Right lobe of liver (tissue), 6 donors: ENCODE results near the gene SDR9C7. TPM values are rescaled to one million over a fixed set of nuclear protein-coding genes. Genes with fewer than 3 reads are reported as not detected.

Experiments used
- ATAC-seq, 4 donors: fragments of 200-7000 bp; cut with Tn5 transposase; one replicate each; pipeline ENCODE4 v1.9.1; 2020; ENCODE audit warnings: mild to moderate bottlenecking in 4 of 4, moderate library complexity in 4 of 4
- DNase-seq, 3 donors: peaks; one replicate each; pipeline ENCODE4 v3.0.0-alpha.2; 2020
- H3K27ac ChIP-seq, 3 donors: fragments of 200-600 bp; one replicate each; pipeline ENCODE4 v1.8.0; 2022
- H3K27me3 ChIP-seq, 2 donors: fragments of 200-600 bp; one replicate each; pipeline ENCODE4 v1.8.0; 2022
- H3K36me3 ChIP-seq, 4 donors: fragments of 200-600 bp; sonication (generic) in 1 of 4; one replicate each; pipeline versions ENCODE4 v1.5.1 to v1.8.0; 2017 to 2022; ENCODE audit warnings: control low read depth in 1 of 4
- H3K4me1 ChIP-seq, 4 donors: fragments of 200-600 bp; sonication (generic) in 1 of 4; one replicate each; pipeline versions ENCODE4 v1.5.1 to v1.8.0; 2017 to 2022; ENCODE audit warnings: control low read depth in 1 of 4
- H3K4me3 ChIP-seq, 3 donors: fragments of 200-600 bp; one replicate each; pipeline ENCODE4 v1.8.0; 2022
- H3K9me3 ChIP-seq, 4 donors: fragments of 200-600 bp; sonication (generic) in 1 of 4; one replicate each; pipeline versions ENCODE4 v1.5.1 to v1.8.0; 2017 to 2022; ENCODE audit warnings: control low read depth in 1 of 4
- CTCF ChIP-seq, 4 donors: fragments of 200-600 bp in 3 of 4; fragments of 450-650 bp in 1 of 4; IDR thresholded peaks; one replicate each; pipeline versions ENCODE4 v1.5.1 to v1.8.0; 2016 to 2022; ENCODE audit warnings: antibody characterized with exemption in 4 of 4, mild to moderate bottlenecking in 2 of 4
- POLR2A ChIP-seq: fragments of 450-650 bp; IDR thresholded peaks from one replicate; pipeline ENCODE4 v1.6.1; 2017; ENCODE audit warnings: antibody characterized with exemption, mild to moderate bottlenecking
- WGBS: methylation state at CpG from one replicate; pipeline ENCODE4 v1.1.6; 2018; ENCODE audit warnings: low coverage, low lambda C conversion rate; ENCODE audit not compliant: insufficient coverage; ENCODE audit errors: missing lambda C conversion rate; 5-methylcytosine and 5-hydroxymethylcytosine counted together
- intact Hi-C, 2 donors: fragments of 100-400 bp; cut with DNase I; formaldehyde crosslinking; loops; one replicate each; pipeline versions ENCODE4 v1.11.2 to v1.14.1; 2022
- total RNA-seq, 6 experiments: library from RNA; depleted of rRNA in 2 of 6; stranded (reverse); fragments of >200 nt in 2 of 6; fragmentation: NEBNext Ultra II Directional in 3 of 6; extraction: Animal tissue kit (Norgen Biotek cat#: 25700) in 3 of 6; gene quantifications; one replicate each; pipeline versions ENCODE4 v1.1.0 to v1.2.4, GENCODE V29; 2016 to 2023
- donor health status: DM: no; HTN: yes; CAD: no.
- donor health status: DM: no; HTN: no; CAD: no.
- donor health status: DM: no; HTN: no; CAD: no.
- donor health status: DM: no; HTN: yes; CAD: no.
- donor health status: DM: no; HTN: yes; CAD: no.

The SDR9C7 gene
- total RNA-seq, 6 experiments from 2014 or later: not detected

- Histone ChIP-seq H3K27me3 (no peaks in the 10 kb centered on the region), H3K4me3 (peak overlapping the region; percentile 8 to 77 (median 66)), H3K27ac (peak overlapping the region; percentile 48 to 89 (median 79))
These were observed 20.7 kb upstream of the SDR9C7 start for GRCh38 chr12:56954958-56955355.

GRCh38 chr12:56954057-56954957 is 20.1 kb upstream of the SDR9C7 start:
- no peaks in the 10 kb centered on the region for H3K27me3 ChIP-seq
- peak overlapping the region in 2 of 3 donors; percentile 79 to 89 for H3K27ac ChIP-seq
- TF ChIP-seq POLR2A (no peak), CTCF (IDR thresholded peaks at IDR 0.05) (no peak)
- ATAC-seq (no peak), DNase-seq (no peak)
- peak overlapping the region in 2 of 3 donors; percentile 66 to 77 for H3K4me3 ChIP-seq
- WGBS: 82% methylated on average over 5 of the region's 6 CpGs
- H3K4me1 ChIP-seq: peaks cover 0 to 48% (median 6%) of the 10 kb centered on the region in 4 donors
- H3K36me3 ChIP-seq: peaks cover 0 to 60% (median 18%) of the 10 kb centered on the region in 4 donors
- intact Hi-C loops: loop anchor here in 1 of 2 donors (10.0 kb wide), 1 partner anchor 50 kb away; no protein-coding TSS in a partner anchor
- no peaks in the 10 kb centered on the region for H3K9me3 ChIP-seq

More at GRCh38 chr12:56954958-56955355, 20.7 kb upstream of the SDR9C7 start:
- TF ChIP-seq CTCF (IDR thresholded peaks at IDR 0.05) (no peak), POLR2A (no peak)
- ATAC-seq (no peak), DNase-seq (no peak)
- Histone ChIP-seq H3K9me3 (no peaks in the 10 kb centered on the region), H3K4me1 (peaks cover 0 to 50% (median 6%) of the 10 kb centered on the region in 4 donors), H3K36me3 (peaks cover 0 to 55% (median 18%) of the 10 kb centered on the region in 4 donors)
- WGBS: no CpG with 5 or more reads among the region's 6 CpGs
- intact Hi-C loops: loop anchor here in 1 of 2 donors (10.0 kb wide), 1 partner anchor 50 kb away; no protein-coding TSS in a partner anchor

GRCh38 chr12:56953314-56953713 is 19.1 kb upstream of the SDR9C7 start:
- no peak for ATAC-seq
- 25% methylated on average over 1 of the region's 1 CpG for WGBS
- DNase-seq: no peak
- no peaks in the 10 kb centered on the region for H3K27me3 ChIP-seq
- H3K9me3 ChIP-seq: no peaks in the 10 kb centered on the region
- peaks cover 0 to 60% (median 18%) of the 10 kb centered on the region in 4 donors for H3K36me3 ChIP-seq
- intact Hi-C loops: loop anchor here in 1 of 2 donors (10.0 kb wide), 1 partner anchor 49 kb away; no protein-coding TSS in a partner anchor
- peak overlapping the region in 1 of 3 donors; percentile 79 for H3K27ac ChIP-seq
- TF ChIP-seq CTCF (IDR thresholded peaks at IDR 0.05): no peak
- no peak for TF ChIP-seq POLR2A
- peak overlapping the region in 1 of 3 donors; percentile 77 for H3K4me3 ChIP-seq
- H3K4me1 ChIP-seq: peaks cover 0 to 38% (median 4%) of the 10 kb centered on the region in 4 donors

- Histone ChIP-seq H3K4me3 (no peak overlapping the region), H3K9me3 (no peaks in the 10 kb centered on the region), H3K27ac (peak overlapping the region in 1 of 3 donors; percentile 27), H3K36me3 (peaks cover 0 to 60% (median 18%) of the 10 kb centered on the region in 4 donors), H3K27me3 (no peaks in the 10 kb centered on the region), H3K4me1 (peaks cover 0 to 32% (median 0%) of the 10 kb centered on the region in 4 donors)
- TF ChIP-seq CTCF (IDR thresholded peaks at IDR 0.05) (no peak), POLR2A (no peak)
- no peak for DNase-seq
- intact Hi-C loops: loop anchor here in 1 of 2 donors (10.0 kb wide), 1 partner anchor 47 kb away; no protein-coding TSS in a partner anchor
- 90% methylated on average over 7 of the region's 11 CpGs for WGBS
- no peak for ATAC-seq
These were observed 17.6 kb upstream of the SDR9C7 start for GRCh38 chr12:56951582-56952339.
